ENCODE results near the gene DGKI. TPM values are rescaled to one million over a fixed set of nuclear protein-coding genes. Genes with fewer than 3 reads are reported as not detected.

Gene DGKI
- total and polyA plus RNA-seq, 10 donors = 0.03 to 1.0 (median 0.45) TPM

DNA sequence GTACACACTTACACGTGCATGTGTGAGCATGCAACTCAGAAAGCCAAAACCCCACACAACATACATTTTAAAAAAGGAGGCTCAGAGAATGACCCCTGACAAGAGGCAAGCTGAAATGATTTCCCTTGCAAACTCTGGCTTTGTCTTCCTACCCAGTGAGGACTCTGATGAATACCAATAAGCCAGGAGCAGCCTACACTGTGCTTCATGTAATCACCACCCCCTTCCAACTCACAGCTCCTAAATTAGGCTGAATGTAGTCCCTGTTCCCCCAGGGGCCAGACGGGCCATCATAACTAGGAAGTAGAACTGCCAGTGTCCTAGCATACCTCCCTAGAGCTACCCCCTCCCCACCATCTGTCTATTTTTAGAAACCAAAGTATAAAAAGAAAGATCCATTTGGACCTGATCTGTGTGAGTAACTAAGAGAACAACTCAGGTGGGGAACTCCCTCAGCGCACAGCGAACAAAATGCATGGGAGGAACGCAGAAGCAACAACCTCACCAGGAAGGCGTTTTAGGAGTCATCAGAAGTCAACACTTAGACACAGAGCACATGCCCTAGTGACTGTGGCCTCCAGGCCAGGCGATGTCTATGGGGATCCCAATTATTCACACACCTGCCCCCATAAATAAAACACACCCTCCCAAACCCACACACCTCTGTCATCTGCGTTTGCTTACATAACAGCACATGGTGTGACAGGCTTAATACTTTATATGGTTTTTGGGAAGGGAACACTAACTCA lies 1.9 kb downstream of the DGKI start:
- peaks cover 0 to 76% (median 46%) of the 10 kb centered on the region in 7 donors for H3K27me3 ChIP-seq (replicated peaks in 1 of 7)
- WGBS, 5 donors = 78 to 88% (median 81%) methylated on average over 8 of the region's 8 CpGs
- no peaks in the 10 kb centered on the region for H3K9me3 ChIP-seq
- no peak overlapping the region for H3K4me3 ChIP-seq
- intact Hi-C loops (cut with DNase I; ENCODE audit: low total_unique reads) = no loop called here
- H3K27ac ChIP-seq = no peak overlapping the region
- no peaks in the 10 kb centered on the region for H3K36me3 ChIP-seq
- DNase-seq = no peak
- H3K4me1 ChIP-seq = peaks cover 6 to 16% (median 9%) of the 10 kb centered on the region in 6 donors
- TF ChIP-seq POLR2AphosphoS5 (IDR thresholded peaks at IDR 0.05) = no peak
- TF ChIP-seq, protein P1, sequence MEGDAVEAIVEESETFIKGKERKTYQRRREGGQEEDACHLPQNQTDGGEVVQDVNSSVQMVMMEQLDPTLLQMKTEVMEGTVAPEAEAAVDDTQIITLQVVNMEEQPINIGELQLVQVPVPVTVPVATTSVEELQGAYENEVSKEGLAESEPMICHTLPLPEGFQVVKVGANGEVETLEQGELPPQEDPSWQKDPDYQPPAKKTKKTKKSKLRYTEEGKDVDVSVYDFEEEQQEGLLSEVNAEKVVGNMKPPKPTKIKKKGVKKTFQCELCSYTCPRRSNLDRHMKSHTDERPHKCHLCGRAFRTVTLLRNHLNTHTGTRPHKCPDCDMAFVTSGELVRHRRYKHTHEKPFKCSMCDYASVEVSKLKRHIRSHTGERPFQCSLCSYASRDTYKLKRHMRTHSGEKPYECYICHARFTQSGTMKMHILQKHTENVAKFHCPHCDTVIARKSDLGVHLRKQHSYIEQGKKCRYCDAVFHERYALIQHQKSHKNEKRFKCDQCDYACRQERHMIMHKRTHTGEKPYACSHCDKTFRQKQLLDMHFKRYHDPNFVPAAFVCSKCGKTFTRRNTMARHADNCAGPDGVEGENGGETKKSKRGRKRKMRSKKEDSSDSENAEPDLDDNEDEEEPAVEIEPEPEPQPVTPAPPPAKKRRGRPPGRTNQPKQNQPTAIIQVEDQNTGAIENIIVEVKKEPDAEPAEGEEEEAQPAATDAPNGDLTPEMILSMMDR (IDR thresholded peaks at IDR 0.05 in 8 of 11, conservative IDR thresholded peaks at IDR 0.05 in 3 of 11) = no peak
- no peak for TF ChIP-seq POLR2A (IDR thresholded peaks at IDR 0.05)

DNA sequence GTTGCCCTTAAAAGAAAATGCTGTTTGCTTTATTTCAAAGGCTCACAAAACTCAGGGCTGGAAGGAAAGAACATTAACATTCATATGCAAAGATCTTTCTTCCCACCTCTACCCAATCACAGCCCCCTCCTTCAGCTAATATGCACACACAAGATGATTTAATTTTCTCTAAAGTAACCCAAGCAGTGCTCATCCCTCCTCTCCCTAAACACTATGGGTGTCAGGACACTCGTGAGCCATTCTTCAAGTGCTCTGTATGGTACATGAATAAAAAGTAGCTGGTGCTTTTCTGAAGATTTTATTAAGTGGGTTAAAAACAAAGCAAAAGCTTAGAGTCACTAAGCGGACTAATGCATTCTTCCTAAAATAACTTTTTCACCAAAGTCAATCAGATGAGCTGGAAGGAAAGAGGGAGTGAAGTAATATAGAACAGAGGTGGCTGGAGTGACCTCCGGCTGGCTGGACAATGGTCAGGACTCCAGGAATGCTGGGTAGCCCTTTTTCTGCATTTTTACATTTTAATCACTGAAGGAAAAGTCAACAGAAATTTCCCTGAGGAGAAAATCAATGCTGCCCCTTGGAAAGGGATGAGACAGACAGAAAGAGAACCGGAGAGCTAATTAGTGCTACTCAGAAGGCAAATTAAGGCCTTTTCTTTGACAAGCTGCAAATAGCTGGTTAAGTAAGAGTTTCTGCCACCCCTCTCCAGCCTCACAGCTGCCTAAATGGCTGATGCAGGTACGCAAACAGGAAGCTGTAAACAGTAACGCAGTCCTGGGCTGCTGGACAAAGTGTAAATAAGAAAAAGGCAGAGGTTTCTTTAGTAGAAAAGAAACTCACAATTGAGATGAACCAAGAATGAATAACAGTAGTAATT lies 6.6 kb downstream of the DGKI start:
- Histone ChIP-seq H3K9me3 (no peaks in the 10 kb centered on the region), H3K4me3 (no peak overlapping the region), H3K27ac (no peak overlapping the region), H3K36me3 (no peaks in the 10 kb centered on the region), H3K4me1 (no peaks in the 10 kb centered on the region), H3K27me3 (replicated peaks in 1 of 7) (peaks cover 0 to 46% (median 14%) of the 10 kb centered on the region in 7 donors)
- TF ChIP-seq POLR2AphosphoS5 (IDR thresholded peaks at IDR 0.05) = no peak
- TF ChIP-seq, protein P1 (IDR thresholded peaks at IDR 0.05 in 8 of 11, conservative IDR thresholded peaks at IDR 0.05 in 3 of 11) = no peak
- TF ChIP-seq POLR2A (IDR thresholded peaks at IDR 0.05) = no peak
- DNase-seq = no peak
- intact Hi-C loops (cut with DNase I; ENCODE audit: low total_unique reads) = no loop called here
- 72 to 85% (median 82%) methylated on average over 6 of the region's 6 CpGs for WGBS, 5 donors

DNA sequence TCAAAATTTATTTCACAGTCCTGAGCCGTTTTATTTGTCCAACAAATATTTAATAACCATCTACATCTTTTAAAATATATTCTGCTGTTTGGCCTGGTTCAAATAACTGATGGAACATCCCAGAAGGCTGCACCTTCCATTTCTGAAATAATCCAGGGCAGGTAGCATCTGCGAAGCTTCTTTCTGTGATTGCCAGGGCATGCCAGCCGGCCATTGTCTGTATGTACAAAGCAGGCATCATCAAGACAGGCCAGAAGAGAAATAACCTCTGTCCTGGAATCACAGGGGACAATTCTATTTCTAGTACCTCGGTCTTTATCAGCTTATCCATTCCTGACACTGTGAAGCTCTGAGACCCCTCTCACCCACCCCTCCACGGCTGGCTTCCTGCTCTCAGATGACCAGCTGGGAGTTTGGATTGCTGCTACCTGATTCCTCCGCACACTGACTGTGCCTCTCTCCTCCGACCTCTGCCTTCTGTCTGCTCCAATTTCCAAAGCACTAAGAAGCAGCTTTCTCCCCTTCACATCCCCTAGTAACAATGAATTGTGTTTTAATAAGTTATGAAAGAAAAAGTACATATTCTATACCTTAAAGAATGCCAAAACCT lies 8.0 kb downstream of the DGKI start:
- no peak for TF ChIP-seq POLR2AphosphoS5 (IDR thresholded peaks at IDR 0.05)
- TF ChIP-seq POLR2A (IDR thresholded peaks at IDR 0.05) = no peak
- TF ChIP-seq, protein P1 (IDR thresholded peaks at IDR 0.05 in 8 of 11, conservative IDR thresholded peaks at IDR 0.05 in 3 of 11) = no peak
- DNase-seq = no peak
- no peak overlapping the region for H3K4me3 ChIP-seq
- no peaks in the 10 kb centered on the region for H3K4me1 ChIP-seq
- peaks cover 0 to 4% (median 1%) of the 10 kb centered on the region in 8 donors for H3K9me3 ChIP-seq
- H3K27ac ChIP-seq = no peak overlapping the region
- WGBS, 5 donors = 74 to 87% (median 79%) methylated on average over 7 of the region's 7 CpGs
- intact Hi-C loops (cut with DNase I; ENCODE audit: low total_unique reads) = no loop called here
- peaks cover 0 to 33% (median 5%) of the 10 kb centered on the region in 7 donors for H3K27me3 ChIP-seq (replicated peaks in 1 of 7)
- H3K36me3 ChIP-seq = no peaks in the 10 kb centered on the region

Data from spleen (tissue), 11 donors.